Peyer's patch (tissue), 4 donors: ENCODE measurements around the gene TCF21.

Source experiments
- POLR2A ChIP-seq, 2 donors: fragments of 450-650 bp; IDR thresholded peaks; one replicate each; pipeline ENCODE4 v1.5.1; 2017; ENCODE audit warnings: antibody characterized with exemption in 2 of 2, mild to moderate bottlenecking in 2 of 2, moderate library complexity in 2 of 2
- TF ChIP-seq, protein P1 (sequence below), 6 experiments: fragments of 450-650 bp in 4 of 6; fragments of 200-600 bp in 2 of 6; sonication (generic) in 1 of 6; IDR thresholded peaks; one replicate each; pipeline ENCODE4 v1.5.1; 2017 to 2019; ENCODE audit warnings: antibody characterized with exemption in 6 of 6, mild to moderate bottlenecking in 3 of 6, moderate library complexity in 1 of 6

- TF ChIP-seq, protein P1, sequence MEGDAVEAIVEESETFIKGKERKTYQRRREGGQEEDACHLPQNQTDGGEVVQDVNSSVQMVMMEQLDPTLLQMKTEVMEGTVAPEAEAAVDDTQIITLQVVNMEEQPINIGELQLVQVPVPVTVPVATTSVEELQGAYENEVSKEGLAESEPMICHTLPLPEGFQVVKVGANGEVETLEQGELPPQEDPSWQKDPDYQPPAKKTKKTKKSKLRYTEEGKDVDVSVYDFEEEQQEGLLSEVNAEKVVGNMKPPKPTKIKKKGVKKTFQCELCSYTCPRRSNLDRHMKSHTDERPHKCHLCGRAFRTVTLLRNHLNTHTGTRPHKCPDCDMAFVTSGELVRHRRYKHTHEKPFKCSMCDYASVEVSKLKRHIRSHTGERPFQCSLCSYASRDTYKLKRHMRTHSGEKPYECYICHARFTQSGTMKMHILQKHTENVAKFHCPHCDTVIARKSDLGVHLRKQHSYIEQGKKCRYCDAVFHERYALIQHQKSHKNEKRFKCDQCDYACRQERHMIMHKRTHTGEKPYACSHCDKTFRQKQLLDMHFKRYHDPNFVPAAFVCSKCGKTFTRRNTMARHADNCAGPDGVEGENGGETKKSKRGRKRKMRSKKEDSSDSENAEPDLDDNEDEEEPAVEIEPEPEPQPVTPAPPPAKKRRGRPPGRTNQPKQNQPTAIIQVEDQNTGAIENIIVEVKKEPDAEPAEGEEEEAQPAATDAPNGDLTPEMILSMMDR (IDR thresholded peaks at IDR 0.05), result no peak
- TF ChIP-seq POLR2A (IDR thresholded peaks at IDR 0.05), result no peak
Measured at GRCh38 chr6:133889557-133890403, 867 bp downstream of the TCF21 start.
